Activated naive CD4-positive, alpha-beta T cell treated with Interleukin-2 at 50 U/mL for 16 hours (primary cell): ENCODE data around the gene TRAPPC12.
"Not testable (repeated sequence)": the region's sequence is repeated elsewhere in the genome, so short reads cannot be mapped to it uniquely, and the experiment has no call there.

Experiments
- DNase-seq: peaks from one replicate; pipeline ENCODE4 v3.0.0-alpha.2; 2020

The TRAPPC12 gene

DNA sequence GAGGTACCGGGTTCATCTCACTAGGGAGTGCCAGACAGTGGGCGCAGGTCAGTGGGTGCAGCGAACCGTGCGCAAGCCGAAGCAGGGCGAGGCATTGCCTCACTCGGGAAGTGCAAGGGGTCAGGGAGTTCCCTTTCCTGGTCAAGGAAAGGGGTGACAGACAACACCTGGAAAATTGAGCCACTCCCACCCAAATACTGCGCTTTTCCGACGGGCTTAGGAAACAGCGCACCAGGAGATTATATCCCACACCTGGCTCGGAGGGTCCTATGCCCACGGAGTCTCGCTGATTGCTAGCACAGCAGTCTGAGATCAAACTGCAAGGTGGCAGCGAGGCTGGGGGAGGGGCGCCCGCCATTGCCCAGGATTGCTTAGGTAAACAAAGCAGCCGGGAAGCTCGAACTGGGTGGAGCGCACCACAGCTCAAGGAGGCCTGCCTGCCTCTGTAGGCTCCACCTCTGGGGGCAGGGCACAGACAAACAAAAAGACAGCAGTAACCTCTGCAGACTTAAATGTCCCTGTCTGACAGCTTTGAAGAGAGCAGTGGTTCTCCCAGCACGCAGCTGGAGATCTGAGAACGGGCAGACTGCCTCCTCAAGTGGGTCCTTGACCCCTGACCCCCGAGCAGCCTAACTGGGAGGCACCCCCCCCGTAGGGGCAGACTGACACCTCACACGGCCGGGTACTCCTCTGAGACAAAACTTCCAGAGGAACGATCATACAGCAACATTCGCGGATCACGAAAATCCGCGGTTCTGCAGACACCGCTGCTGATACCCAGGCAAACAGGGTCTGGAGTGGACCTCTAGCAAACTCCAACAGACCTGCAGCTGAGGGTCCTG, 9.9 kb upstream of the TRAPPC12 start:
- DNase-seq = not testable (repeated sequence)

DNA sequence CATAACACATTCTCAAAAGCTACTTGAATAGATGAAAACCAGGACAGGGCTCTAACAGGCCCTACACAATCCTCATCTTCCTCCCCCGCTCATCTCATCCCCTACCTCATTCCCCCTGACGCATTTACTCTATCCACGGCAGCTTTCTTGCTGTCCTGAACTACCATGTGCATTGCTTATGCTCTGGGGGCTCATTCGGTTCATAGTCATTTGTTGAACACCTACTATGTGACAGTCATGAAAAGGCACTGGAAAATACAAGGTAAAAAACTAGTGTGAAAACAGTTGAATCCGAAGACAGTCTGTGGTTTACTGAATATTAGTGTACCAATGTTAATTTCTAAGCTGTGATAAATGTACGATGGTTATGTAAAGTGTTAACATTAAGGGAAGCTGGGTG, 2.7 kb upstream of the TRAPPC12 start:
- no peak for DNase-seq

DNA sequence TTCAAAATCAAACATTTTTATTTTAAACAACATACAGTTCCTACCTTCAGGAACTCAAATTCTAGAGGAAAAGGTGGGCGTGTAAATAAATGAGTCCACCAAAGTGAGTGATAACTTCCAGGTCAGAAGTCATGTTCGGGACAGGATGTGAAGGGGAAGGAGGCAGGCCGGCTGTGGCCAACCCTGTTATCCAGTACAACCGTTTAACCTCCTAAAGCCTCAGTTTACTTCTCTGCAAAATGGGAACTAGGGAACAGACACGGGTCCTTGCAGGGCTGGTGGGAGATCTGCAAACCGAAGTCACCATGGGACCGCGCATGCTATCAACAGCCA, 2.2 kb upstream of the TRAPPC12 start:
- DNase-seq = no peak

DNA sequence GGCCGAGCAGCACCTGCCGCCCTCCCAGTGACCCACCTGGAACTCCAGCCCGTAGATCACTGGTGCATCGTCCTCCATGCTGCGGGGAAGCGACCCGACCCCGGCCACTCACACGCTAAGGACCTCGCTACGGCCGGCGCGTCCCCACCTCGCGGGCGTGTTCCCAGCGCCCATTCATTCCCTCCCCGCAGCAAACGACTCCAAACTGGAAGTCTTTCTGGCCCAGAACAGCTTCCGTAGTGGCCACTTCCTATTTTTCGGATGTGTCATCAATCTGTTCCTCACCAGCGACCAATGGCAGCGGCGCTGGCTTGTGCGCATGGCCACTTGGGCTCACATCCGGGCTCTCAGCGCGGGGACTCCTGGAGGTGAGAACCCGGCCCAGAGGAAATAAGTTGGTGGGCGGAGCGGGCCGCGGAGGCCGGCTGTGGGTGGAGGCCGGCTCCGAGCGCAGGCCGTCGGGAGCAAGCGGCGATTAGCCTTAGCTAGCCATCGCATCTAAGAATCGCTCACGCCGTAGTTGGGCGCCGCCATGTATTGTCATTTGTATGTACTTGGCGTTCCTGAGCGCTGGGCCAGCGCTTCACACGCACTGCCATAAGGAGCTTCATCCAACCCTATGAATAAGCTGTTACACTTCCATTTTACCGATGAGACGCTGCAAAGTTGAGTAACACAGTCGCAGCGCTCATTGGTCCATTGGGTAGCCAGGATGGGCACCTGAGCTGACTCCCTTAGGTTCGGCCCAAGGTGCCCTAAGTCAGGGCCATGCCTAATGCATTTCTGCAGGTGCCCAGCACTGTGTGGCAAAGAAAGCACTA, 1.7 kb upstream of the TRAPPC12 start, which contains the start of gene EIPR1:
Gene EIPR1 (minus strand): TSS at position 207 of the 821 bp plus-strand sequence. CDS start 129 bp downstream, at position 78.
- peak; percentile 97 for DNase-seq

DNA sequence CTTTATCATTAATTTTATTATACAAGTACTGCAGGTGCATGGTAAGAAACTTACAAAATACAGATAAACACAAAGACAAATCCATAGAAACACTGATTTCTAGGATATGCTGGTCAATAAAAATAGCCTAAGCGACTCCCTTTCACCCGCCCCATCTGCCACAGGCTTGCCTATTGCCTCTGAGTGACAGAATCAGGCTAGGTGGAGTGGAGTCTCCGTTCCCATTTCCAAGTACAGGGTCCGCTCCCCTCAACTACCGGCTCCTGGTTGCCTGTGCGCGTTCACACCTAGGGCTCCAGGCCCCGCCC, 201 bp upstream of the TRAPPC12 start:
- DNase-seq = no peak

DNA sequence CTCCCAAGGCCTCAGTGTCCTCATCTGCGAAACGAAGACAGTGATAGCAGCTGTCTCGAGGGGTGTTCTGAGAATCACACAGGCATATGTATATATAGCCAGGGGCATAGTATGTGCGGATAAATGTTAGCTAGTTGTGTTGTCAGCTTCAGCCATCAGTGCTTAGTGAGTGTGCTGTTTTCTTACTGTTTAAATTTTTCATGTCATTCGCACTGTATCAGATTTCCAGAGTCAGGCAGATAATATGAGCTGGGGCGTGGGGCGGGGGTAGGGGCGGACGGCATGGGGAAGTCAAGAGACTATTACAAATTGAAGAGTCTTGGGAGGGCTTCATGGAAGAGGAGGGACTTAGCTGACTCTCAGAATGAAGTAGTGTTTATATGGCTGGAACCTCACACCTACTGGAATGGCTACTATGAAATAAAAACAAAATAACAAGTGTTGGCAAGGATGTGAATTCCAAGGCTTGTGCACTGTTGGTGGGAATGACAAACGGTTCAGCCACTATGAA, 7.0 kb downstream of the TRAPPC12 start:
- no peak for DNase-seq

DNA sequence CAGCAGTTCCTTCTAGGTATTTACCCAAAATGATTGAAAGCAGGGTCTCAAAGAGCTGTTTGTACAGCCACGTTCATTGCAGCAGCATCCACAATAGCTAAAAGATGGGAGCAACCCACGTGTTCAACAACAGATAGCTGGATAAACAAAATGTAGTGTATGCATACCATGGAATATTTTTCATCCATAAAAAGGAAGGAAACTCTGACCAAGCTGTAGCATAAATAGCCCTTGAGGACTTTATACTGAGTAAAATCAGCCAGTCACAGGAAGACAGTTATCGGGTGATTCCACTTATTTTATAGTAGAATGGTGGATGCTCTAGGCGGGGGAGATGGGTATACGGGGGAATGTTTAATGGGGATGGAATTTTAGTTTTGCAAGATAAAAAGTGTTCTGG, 7.5 kb downstream of the TRAPPC12 start:
- no peak for DNase-seq

DNA sequence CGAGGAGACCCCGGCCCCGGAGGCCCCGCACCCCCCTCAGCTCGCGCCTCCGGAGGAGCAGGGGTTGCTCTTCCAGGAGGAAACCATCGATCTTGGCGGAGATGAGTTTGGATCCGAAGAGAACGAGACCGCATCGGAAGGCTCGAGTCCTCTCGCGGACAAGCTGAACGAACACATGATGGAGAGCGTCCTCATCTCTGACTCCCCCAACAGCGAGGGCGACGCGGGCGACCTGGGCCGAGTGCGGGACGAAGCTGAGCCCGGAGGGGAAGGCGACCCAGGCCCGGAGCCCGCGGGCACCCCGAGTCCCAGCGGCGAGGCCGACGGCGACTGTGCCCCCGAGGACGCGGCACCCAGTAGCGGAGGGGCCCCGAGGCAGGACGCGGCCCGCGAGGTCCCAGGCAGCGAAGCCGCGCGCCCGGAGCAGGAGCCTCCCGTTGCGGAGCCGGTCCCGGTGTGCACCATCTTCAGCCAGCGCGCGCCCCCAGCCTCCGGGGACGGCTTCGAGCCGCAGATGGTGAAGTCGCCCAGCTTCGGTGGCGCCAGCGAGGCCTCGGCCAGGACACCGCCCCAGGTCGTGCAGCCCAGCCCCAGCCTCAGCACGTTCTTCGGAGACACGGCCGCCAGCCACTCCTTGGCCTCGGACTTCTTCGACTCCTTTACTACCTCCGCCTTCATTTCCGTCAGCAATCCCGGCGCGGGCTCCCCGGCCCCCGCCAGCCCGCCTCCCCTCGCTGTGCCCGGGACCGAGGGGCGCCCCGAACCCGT, 8.3 kb downstream of the TRAPPC12 start:
- DNase-seq = no peak

DNA sequence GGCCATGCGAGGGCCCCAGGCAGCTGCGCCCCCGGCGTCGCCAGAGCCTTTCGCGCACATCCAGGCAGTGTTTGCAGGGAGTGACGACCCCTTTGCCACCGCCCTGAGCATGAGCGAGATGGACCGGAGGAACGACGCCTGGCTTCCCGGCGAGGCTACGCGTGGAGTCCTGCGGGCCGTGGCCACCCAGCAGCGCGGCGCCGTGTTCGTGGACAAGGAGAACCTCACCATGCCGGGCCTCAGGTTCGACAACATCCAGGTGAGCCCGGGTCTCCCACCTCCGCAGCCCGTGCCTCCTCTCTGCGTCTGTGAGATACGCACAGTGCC, 8.9 kb downstream of the TRAPPC12 start:
- DNase-seq = no peak

DNA sequence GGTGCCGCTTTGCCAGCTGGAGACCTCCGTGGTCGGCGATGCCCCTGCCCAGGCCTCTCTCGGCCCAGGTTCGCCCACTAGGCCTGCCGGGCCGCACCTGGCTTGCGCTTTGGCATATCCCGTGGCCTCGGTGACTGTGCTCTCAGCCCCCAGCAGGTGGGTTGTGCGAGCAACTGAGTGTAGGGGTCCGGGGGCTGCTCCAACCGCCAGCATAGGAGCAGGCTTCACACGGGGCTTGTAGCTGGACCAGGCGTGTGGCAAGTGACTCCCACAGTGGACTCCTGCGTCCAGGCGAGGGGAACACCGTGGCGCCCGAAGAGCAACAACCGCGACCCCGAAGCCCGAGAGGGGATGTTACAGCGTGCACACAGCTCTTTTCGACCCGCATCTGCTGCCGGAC, 9.7 kb downstream of the TRAPPC12 start:
- no peak for DNase-seq

DNA sequence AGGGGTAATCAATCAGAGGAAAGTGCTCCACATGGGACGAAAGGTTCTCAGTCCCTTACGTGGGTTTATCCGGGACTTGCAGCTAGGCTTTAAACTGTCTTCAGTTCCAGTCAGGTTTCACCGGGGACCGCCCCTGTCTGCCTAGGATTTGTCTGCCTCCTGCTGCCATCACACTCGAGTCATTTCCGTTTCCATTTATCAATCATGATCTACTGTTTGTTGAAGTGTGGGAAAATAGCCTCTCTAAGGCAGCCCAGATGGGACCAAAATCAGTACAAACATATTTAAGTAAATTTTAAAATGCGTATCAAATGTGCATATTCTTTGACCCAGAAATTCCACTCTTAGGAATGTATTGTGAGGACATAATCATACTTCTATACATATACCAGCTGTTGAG, 10.5 kb downstream of the TRAPPC12 start:
- no peak for DNase-seq

DNA sequence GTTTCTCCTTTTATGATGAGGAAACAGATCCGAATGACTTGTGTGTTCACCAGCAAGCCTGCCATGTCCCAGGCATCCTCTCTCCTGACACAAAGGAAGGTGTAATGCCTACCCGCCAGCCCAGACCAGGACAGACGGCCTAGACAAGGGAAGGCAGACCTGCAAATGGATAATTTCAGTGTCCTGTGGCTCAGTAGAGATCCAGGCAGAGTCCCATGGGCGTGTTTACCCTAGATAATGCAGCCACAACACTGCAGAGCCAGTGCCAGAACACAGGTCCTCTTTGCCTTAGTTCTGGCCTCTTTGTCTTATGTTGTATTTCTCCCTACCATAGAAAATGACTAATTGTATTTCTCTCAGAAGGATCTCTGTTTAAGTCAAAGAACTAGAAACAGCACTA, 12.7 kb downstream of the TRAPPC12 start:
- no peak for DNase-seq

DNA sequence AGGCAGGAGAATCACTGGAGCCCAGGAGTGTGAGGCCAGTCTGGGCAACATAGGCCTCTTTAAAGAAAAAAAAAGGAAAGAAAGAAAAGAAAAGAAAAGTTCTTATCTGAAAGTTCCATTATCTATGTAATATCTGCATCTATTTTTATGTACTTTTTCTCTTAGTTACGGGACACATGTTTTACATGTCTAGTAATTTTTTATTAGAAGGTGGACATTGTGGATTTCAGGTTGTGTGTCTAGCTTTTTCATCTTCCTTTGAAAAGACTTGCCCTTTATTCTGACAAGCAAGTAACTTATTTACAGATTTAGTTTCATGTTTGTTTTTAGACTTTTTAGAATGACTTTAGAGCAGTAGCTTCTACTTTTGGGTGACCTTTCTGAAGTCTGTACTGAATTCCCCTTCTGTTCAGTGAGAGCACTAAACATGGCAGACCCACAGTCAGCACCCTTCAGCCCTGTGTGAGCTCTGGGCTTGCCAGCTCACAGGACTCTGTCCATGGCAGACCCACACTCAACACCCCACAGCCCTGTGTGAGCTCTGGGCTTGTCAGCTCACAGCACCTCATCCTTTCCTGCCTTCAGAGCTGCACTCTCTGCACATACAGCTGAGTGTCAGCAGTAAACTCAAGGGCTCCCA, 17.5 kb downstream of the TRAPPC12 start:
- DNase-seq = no peak

DNA sequence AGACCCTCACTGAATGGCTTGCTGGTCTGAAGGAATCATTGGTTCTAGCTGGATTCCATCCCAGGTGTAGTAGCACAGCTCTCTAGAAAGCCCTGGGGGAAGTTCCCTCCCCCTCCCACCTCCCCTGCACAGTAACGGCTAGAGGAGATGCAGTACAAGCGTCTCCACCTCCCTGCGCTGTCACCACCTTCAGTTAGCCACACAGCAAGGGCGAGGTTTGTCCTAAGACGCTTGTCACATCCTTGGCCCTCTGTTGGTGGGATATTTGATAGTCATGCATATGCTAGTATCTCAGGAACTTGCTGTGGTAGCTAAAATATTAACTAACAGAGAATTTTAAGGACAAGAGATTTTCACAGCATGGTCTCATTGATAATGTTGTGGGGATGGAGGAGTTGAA, 19.4 kb downstream of the TRAPPC12 start:
- DNase-seq = no peak

DNA sequence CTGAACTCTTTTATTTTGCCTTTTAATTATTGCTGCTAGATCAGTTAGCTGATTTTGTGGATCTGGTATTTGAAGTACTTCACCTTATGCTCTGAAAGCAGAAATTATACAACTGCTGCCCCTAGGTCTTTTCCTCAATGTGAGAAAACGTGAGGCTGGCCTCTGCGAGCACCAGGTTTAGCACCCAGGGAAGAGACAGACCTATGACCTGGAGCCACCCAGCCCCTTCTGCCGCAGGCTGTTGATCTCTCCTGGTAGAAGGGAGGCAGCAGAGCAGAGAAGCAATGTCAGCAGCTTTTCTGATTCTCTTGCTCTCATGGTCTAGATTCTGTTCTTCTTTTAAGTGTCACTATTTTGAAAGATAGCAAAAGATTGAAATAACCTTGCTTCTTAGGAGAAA, 19.9 kb downstream of the TRAPPC12 start:
- DNase-seq = no peak

DNA sequence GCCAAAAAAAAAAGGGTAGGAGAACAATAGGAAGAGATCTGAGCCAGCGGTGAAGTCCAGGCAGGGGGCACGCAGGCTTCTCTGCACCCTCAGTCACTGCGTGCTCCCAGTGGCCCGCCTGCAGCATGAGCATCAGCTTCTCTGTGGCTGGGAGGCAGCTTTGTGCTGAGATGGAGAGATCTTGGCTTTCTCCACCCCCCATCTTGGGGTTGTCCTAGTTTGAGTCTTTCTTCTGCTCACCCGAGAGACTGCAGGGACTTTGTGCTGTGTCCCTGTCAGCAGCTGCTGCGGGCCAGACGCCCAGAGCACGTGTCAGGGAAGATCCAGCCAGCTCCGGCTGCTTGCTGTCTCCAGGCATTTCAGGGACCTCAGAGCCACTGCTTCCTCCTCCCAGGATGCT, 20.3 kb downstream of the TRAPPC12 start:
- no peak for DNase-seq

DNA sequence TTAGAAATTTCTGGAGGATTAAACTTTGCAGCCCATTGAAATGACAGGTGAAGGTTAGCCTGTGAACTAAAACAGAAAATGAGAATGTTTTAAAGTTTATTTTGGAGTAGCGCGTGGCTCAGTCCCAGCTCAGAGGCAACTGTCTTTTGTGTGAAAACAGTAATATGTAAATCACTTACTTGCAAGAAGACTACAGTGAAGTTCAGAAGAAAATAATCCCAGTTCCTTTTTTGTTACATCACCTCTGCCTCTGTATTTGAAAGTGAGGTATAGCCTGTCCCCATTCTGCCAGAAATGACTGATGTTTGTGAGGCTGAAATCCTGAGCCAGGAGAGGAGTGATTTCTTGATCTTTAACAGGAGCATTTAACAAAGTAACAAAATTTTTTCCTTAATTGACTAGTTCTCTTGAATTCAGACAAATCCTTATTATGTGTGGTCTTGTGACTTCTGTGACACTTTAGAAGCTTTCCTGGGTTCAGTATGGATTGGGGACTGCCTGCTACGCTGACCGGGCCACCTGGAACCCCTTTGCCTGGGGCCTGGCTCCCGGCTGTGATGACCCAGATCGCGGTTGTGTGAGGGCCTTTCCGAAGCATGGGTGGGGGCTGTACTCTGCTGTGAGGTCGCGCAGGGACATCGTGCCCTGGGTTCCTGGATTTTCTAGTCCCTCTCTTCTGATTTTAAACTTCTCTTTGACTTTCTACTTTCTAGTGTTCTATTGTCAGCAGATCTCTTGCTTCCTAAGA, 24.3 kb downstream of the TRAPPC12 start:
- DNase-seq = no peak

DNA sequence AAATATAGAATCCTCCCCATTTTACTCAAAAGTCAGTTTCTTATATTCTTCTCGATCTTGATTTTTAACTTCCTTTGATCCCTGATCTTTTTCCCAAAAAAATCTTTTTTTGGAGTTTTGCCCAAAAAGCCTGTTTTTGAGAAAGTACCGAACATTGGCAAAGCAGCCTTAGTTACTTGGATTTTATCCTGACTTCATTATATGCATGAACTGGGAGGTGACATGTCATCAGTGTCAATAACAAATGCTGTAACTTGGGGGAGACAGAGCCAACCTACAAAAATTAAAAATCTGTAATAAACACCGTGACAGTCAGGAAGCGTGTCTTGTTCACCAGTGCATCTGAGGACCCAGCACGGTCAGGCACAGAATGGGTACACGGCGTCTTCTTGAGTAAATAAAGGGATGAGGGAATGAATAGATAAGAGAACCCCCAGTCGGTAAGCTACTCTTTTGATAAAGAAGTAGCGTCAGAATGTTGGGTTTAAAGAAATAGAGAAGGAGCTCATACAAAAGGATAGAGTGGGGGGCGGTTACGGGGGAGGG, 24.9 kb downstream of the TRAPPC12 start:
- no peak for DNase-seq

DNA sequence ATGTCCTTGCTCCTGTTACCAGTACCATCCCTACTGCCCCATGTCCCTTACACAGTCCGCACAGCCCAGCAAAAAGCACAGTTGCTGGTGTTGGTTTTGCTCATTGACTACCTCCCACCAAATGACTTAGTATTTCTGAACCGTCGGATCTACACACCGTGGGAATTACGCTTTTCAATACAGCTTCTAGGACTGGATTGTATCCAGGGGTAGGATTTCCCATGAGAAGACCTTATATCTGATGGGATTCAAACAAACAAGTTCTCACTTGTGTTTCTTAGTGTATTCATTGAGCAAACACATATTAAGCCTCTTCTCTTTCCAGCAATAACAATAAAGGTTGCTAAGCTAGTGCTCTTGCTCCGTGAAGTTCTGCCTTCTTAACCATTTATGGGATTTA, 25.8 kb downstream of the TRAPPC12 start:
- no peak for DNase-seq

DNA sequence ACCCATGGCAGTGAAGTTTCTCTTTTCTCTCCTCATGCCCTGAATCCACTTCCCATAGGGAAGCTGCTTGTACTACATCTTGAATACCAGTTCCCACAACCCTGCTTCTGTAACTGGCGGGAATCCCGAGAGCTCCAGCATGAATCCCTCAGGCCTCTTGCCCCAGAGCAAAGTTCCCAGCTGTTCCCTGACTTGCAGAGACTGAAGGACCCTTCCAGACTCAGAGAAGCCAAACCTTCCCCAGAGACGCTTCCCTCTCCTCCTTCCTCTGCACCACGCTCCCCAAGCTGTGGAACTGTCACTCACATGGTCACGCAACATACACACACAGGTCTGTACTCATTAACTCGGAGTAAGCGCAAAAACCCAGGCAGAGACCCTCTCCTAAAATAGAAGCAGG, 26.4 kb downstream of the TRAPPC12 start:
- no peak for DNase-seq

DNA sequence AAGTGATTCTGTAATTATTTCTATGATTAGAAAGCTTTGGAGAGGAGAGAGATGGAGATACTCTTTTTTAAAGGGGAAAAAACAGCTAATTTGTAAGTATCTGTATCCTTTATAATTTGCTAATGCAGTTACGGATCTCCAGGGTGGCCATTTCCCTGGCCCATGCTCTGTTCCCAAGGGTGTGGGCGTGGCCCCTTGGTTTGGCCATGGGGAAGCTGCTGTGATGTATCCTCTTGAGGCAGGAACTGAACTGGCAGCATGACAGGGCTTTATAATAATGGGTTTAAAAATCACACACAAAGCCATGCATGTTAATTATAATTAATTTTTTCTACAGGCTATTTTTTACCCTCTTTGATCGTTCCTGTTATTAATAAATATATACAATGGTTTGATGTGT, 27.0 kb downstream of the TRAPPC12 start:
- DNase-seq = no peak

DNA sequence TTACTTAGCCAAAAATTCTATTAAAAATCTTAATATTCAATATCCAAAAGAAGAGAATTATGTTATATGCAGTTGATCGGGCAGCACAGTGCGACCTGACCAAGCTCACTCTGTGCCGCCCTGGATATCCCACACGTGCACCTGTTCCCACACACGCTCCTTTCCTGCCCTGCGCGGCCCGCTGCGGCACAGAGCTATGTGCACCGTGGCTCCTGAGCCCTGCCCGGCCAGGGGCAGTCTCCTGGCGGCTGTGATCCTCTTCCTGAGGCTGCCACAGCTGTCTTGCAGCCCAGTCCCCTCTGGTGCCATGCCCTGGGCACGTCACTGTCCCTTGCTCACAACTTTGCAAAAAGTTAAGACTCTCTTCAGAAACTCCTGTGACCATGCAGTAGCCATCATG, 29.3 kb downstream of the TRAPPC12 start:
- DNase-seq = no peak
